CD8-positive, alpha-beta memory T cell (primary cell): Measurements from ENCODE around the gene DNMBP. TPM values are rescaled to one million over a fixed set of nuclear protein-coding genes. Genes with fewer than 3 reads are reported as not detected.
A peak's percentile ranks its signal among the peaks of the same experiment; 100 is the strongest.

Experiments
- CTCF ChIA-PET: fragments of 350-600 bp; sonication (Branson Sonifier 250); formaldehyde crosslinking; loops from one replicate; lab custom pipeline; 2021; ENCODE audit warnings: antibody characterized with exemption; lab: Charles Lee
- POLR2A ChIA-PET: fragments of 350-600 bp; sonication (Branson Sonifier 250); formaldehyde crosslinking; loops from one replicate; lab custom pipeline; 2021; ENCODE audit warnings: antibody characterized with exemption; lab: Charles Lee
- DNase-seq, 5 donors: peaks; one replicate each; pipeline versions ENCODE4 v3.0.0 to v3.0.0-alpha.2; 2020 to 2022; ENCODE audit warnings: mixed read lengths in 1 of 5
- H3K27ac ChIP-seq: one replicate; pipeline ENCODE4 v1.7.0; 2013; ENCODE audit warnings: low read depth, mild to moderate bottlenecking, low read length, moderate library complexity
- H3K27me3 ChIP-seq: 2 replicates; pipeline ENCODE4 v1.7.0; 2013; ENCODE audit warnings: low read length, mild to moderate bottlenecking; ENCODE audit not compliant: insufficient read depth, poor library complexity, severe bottlenecking
- H3K36me3 ChIP-seq: 2 replicates; pipeline ENCODE4 v1.7.0; 2013; ENCODE audit warnings: mild to moderate bottlenecking, low read length, moderate library complexity; ENCODE audit not compliant: insufficient read depth
- H3K4me1 ChIP-seq: 2 replicates; pipeline ENCODE4 v1.7.0; 2013; ENCODE audit warnings: mild to moderate bottlenecking, low read length, moderate library complexity; ENCODE audit not compliant: insufficient read depth
- H3K4me3 ChIP-seq: 2 replicates; pipeline ENCODE4 v1.7.0; 2013; ENCODE audit warnings: mild to moderate bottlenecking, low read length
- H3K9me3 ChIP-seq: 2 replicates; pipeline ENCODE4 v1.7.0; 2013; ENCODE audit warnings: mild to moderate bottlenecking, low read length
- H3K27ac Mint-ChIP-seq, 8 donors: one replicate each; pipeline ENCODE4 v1.8.0; 2020 to 2021; ENCODE audit warnings: mixed read lengths in 8 of 8, mild to moderate bottlenecking in 6 of 8, inconsistent platforms in 3 of 8, moderate library complexity in 3 of 8
- H3K27me3 Mint-ChIP-seq, 2 donors: one replicate each; pipeline ENCODE4 v1.8.0; 2020 to 2021; ENCODE audit warnings: mixed read lengths in 2 of 2, mild to moderate bottlenecking in 1 of 2, moderate library complexity in 1 of 2
- H3K36me3 Mint-ChIP-seq, 3 donors: one replicate each; pipeline ENCODE4 v1.8.0; 2020 to 2021; ENCODE audit warnings: mixed read lengths in 3 of 3, inconsistent platforms in 1 of 3, mild to moderate bottlenecking in 1 of 3
- H3K4me1 Mint-ChIP-seq, 3 donors: one replicate each; pipeline ENCODE4 v1.8.0; 2020 to 2021; ENCODE audit warnings: mixed read lengths in 3 of 3, inconsistent platforms in 1 of 3, mild to moderate bottlenecking in 1 of 3
- H3K4me3 Mint-ChIP-seq, 7 donors: one replicate each; pipeline ENCODE4 v1.8.0; 2020 to 2021; ENCODE audit warnings: mixed read lengths in 7 of 7, mild to moderate bottlenecking in 6 of 7, moderate library complexity in 4 of 7, inconsistent platforms in 2 of 7
- H3K9me3 Mint-ChIP-seq, 5 donors: one replicate each; pipeline ENCODE4 v1.8.0; 2020 to 2022; ENCODE audit warnings: mixed read lengths in 5 of 5, mild to moderate bottlenecking in 3 of 5, moderate library complexity in 2 of 5, inconsistent platforms in 1 of 5
- polyA plus RNA-seq: library from polyadenylated mRNA; unstranded; fragments of 300-500 nt; fragmentation: Illumina TruSeq; gene quantifications from one replicate; pipeline ENCODE4 v1.2.3, GENCODE V29; 2021
- total RNA-seq, 2 experiments: library from RNA; stranded (reverse); gene quantifications; one replicate each; pipeline ENCODE4 v1.2.3, GENCODE V29; 2021

The DNMBP gene
- total and polyA plus RNA-seq, 3 experiments from 2014 or later = 1.5 to 2.3 (median 2.0) TPM

GRCh38 chr10:99855479-99856071 lies 154.2 kb downstream of the DNMBP start:
- Histone ChIP-seq H3K4me1 (no peaks in the 10 kb centered on the region), H3K27ac (no peak overlapping the region), H3K9me3 (no peaks in the 10 kb centered on the region), H3K4me3 (no peak overlapping the region), H3K36me3 (no peaks in the 10 kb centered on the region), H3K27me3 (no peaks in the 10 kb centered on the region)
- H3K4me1 Mint-ChIP-seq = no peaks in the 10 kb centered on the region
- peaks cover 1 to 7% of the 10 kb centered on the region in 2 donors for H3K27me3 Mint-ChIP-seq
- no peak overlapping the region for H3K4me3 Mint-ChIP-seq
- no peak for DNase-seq
- ChIA-PET POLR2A (no interaction called here), CTCF (interaction anchor here (0.9 to 2.5 kb wide), 3 partner anchors 9 to 190 kb away, joined by 3 to 13 read pairs (median 5); partner anchors contain the start of gene DNMBP)
- H3K9me3 Mint-ChIP-seq = no peaks in the 10 kb centered on the region
- H3K36me3 Mint-ChIP-seq = peaks cover 0 to 8% (median 4%) of the 10 kb centered on the region in 3 donors
- peak overlapping the region in 1 of 8 donors; percentile 39 for H3K27ac Mint-ChIP-seq

GRCh38 chr10:99854860-99855259 lies 154.9 kb downstream of the DNMBP start:
- Mint-ChIP-seq H3K27me3 (peaks cover 1 to 7% of the 10 kb centered on the region in 2 donors), H3K4me1 (no peaks in the 10 kb centered on the region), H3K36me3 (peaks cover 0 to 8% (median 4%) of the 10 kb centered on the region in 3 donors), H3K9me3 (no peaks in the 10 kb centered on the region), H3K4me3 (no peak overlapping the region), H3K27ac (no peak overlapping the region)
- Histone ChIP-seq H3K27me3 (no peaks in the 10 kb centered on the region), H3K4me1 (no peaks in the 10 kb centered on the region), H3K4me3 (no peak overlapping the region), H3K27ac (no peak overlapping the region), H3K9me3 (no peaks in the 10 kb centered on the region), H3K36me3 (no peaks in the 10 kb centered on the region)
- DNase-seq = no peak
- POLR2A ChIA-PET = no interaction called here
- CTCF ChIA-PET = interaction anchor here (1.8 to 11.6 kb wide), 3 partner anchors 9 to 192 kb away, joined by 4 to 154 read pairs (median 13); partner anchors contain the start of gene DNMBP

- H3K9me3 ChIP-seq = no peaks in the 10 kb centered on the region
- H3K9me3 Mint-ChIP-seq = no peaks in the 10 kb centered on the region
- POLR2A ChIA-PET = no interaction called here
These were observed 156.1 kb downstream of the DNMBP start for GRCh38 chr10:99853655-99854054.

GRCh38 chr10:99852481-99853213 lies 157.1 kb downstream of the DNMBP start:
- no peaks in the 10 kb centered on the region for H3K4me1 Mint-ChIP-seq
- Histone ChIP-seq H3K4me1 (no peaks in the 10 kb centered on the region), H3K27ac (no peak overlapping the region), H3K9me3 (no peaks in the 10 kb centered on the region), H3K36me3 (no peaks in the 10 kb centered on the region), H3K4me3 (no peak overlapping the region), H3K27me3 (no peaks in the 10 kb centered on the region)
- ChIA-PET CTCF (interaction anchor here (1.8 to 11.6 kb wide), 2 partner anchors 157 to 194 kb away, joined by 4 to 154 read pairs; partner anchors contain the start of gene DNMBP), POLR2A (no interaction called here)
- H3K36me3 Mint-ChIP-seq = peaks cover 0 to 8% (median 4%) of the 10 kb centered on the region in 3 donors
- DNase-seq = no peak
- H3K27me3 Mint-ChIP-seq = peaks cover 0 to 1% of the 10 kb centered on the region in 2 donors
- H3K27ac Mint-ChIP-seq = no peak overlapping the region
- H3K4me3 Mint-ChIP-seq = no peak overlapping the region
- H3K9me3 Mint-ChIP-seq = no peaks in the 10 kb centered on the region

More at GRCh38 chr10:99853655-99854054, 156.1 kb downstream of the DNMBP start:
- no peak for DNase-seq
- Mint-ChIP-seq H3K27ac (no peak overlapping the region), H3K4me1 (no peaks in the 10 kb centered on the region), H3K4me3 (no peak overlapping the region), H3K27me3 (peaks cover under 1 to 1% of the 10 kb centered on the region in 2 donors), H3K36me3 (peaks cover 0 to 8% (median 4%) of the 10 kb centered on the region in 3 donors)
- CTCF ChIA-PET = interaction anchor here (1.1 to 11.6 kb wide), 3 partner anchors 8 to 193 kb away, joined by 4 to 154 read pairs (median 4); partner anchors contain the start of gene DNMBP
- Histone ChIP-seq H3K4me1 (no peaks in the 10 kb centered on the region), H3K36me3 (no peaks in the 10 kb centered on the region), H3K4me3 (no peak overlapping the region), H3K27me3 (no peaks in the 10 kb centered on the region), H3K27ac (no peak overlapping the region)

- no peak for DNase-seq
- Mint-ChIP-seq H3K36me3 (peaks cover 0 to 8% (median 4%) of the 10 kb centered on the region in 3 donors), H3K4me1 (no peaks in the 10 kb centered on the region), H3K4me3 (no peak overlapping the region), H3K9me3 (no peaks in the 10 kb centered on the region), H3K27me3 (peaks cover 0 to 1% of the 10 kb centered on the region in 2 donors), H3K27ac (no peak overlapping the region)
- H3K4me1 ChIP-seq = no peaks in the 10 kb centered on the region
- no peaks in the 10 kb centered on the region for H3K9me3 ChIP-seq
- H3K36me3 ChIP-seq = no peaks in the 10 kb centered on the region
- H3K27ac ChIP-seq = no peak overlapping the region
- CTCF ChIA-PET = interaction anchor here (11.6 kb wide), 1 partner anchor 195 kb away, joined by 154 read pairs; no protein-coding TSS in a partner anchor
- POLR2A ChIA-PET = no interaction called here
- H3K4me3 ChIP-seq = no peak overlapping the region
- H3K27me3 ChIP-seq = no peaks in the 10 kb centered on the region
These were observed 157.9 kb downstream of the DNMBP start for GRCh38 chr10:99851825-99852224.

- peaks cover 0 to 8% (median 4%) of the 10 kb centered on the region in 3 donors for H3K36me3 Mint-ChIP-seq
- H3K4me3 ChIP-seq = no peak overlapping the region
- ChIA-PET CTCF (interaction anchor here (6.9 to 11.6 kb wide), 2 partner anchors 159 to 196 kb away, joined by 58 to 154 read pairs; partner anchors contain the start of gene DNMBP), POLR2A (no interaction called here)
- H3K4me1 Mint-ChIP-seq = peaks cover 5% of the 10 kb centered on the region in 3 donors
- H3K9me3 ChIP-seq = no peaks in the 10 kb centered on the region
- no peaks in the 10 kb centered on the region for H3K27me3 ChIP-seq
- no peak overlapping the region for H3K27ac ChIP-seq
- H3K27ac Mint-ChIP-seq = peak overlapping the region in 1 of 8 donors; percentile 12
- H3K4me1 ChIP-seq = peaks cover 6% of the 10 kb centered on the region
- no peaks in the 10 kb centered on the region for H3K9me3 Mint-ChIP-seq
- DNase-seq = no peak
- H3K4me3 Mint-ChIP-seq = no peak overlapping the region
- no peaks in the 10 kb centered on the region for H3K36me3 ChIP-seq
- H3K27me3 Mint-ChIP-seq = peaks cover 0 to 1% of the 10 kb centered on the region in 2 donors
These were observed 158.9 kb downstream of the DNMBP start for GRCh38 chr10:99850767-99851340.

GRCh38 chr10:99850021-99850766 lies 159.6 kb downstream of the DNMBP start:
- ChIA-PET POLR2A (interaction anchor here (0.5 kb wide), 1 partner anchor 71 kb away, joined by 4 read pairs; no protein-coding TSS in a partner anchor), CTCF (interaction anchor here (0.6 to 11.6 kb wide), 3 partner anchors 159 to 487 kb away, joined by 3 to 154 read pairs (median 58); partner anchors contain the start of gene DNMBP)
- Mint-ChIP-seq H3K36me3 (peaks cover 0 to 8% (median 4%) of the 10 kb centered on the region in 3 donors), H3K27ac (no peak overlapping the region), H3K4me3 (no peak overlapping the region), H3K4me1 (peaks cover 5 to 8% (median 8%) of the 10 kb centered on the region in 3 donors), H3K27me3 (peaks cover 0 to 1% of the 10 kb centered on the region in 2 donors), H3K9me3 (no peaks in the 10 kb centered on the region)
- H3K27me3 ChIP-seq = no peaks in the 10 kb centered on the region
- H3K9me3 ChIP-seq = no peaks in the 10 kb centered on the region
- H3K27ac ChIP-seq = no peak overlapping the region
- no peak overlapping the region for H3K4me3 ChIP-seq
- H3K36me3 ChIP-seq = no peaks in the 10 kb centered on the region
- DNase-seq = no peak
- H3K4me1 ChIP-seq = peaks cover 9% of the 10 kb centered on the region
